Fibroblast of peridontal ligament (primary cell): ENCODE measurements around the gene SWT1.
A peak's percentile ranks its signal among the peaks of the same experiment; 100 is the strongest.
"Not testable (repeated sequence)": the region's sequence is repeated elsewhere in the genome, so short reads cannot be mapped to it uniquely, and the experiment has no call there.

ENCODE experiments used
- DNase-seq: peaks from one replicate; pipeline ENCODE4 v3.0.0-alpha.2; 2010; ENCODE audit errors: extremely low read depth

Gene SWT1

DNA sequence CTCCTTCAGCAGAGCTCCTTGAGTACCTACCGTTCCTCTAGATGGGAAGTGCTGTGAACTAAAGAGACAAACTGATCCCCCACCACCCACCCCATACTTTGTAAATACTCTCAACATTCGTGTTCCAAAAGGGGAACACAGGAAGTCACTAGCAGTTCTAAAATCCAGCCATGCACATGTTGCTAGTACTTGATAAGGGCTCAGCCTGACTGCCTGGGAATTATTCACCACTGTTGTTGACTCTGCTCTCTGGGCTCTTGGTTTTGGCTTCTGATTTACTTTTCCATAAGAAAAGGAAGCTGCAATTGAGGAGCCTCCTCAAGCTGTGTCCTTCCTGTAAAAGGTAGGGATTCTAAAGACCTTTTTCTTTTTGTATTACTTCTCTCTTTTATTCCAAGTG, 92.6 kb downstream of the SWT1 start:
- DNase-seq, result no peak

DNA sequence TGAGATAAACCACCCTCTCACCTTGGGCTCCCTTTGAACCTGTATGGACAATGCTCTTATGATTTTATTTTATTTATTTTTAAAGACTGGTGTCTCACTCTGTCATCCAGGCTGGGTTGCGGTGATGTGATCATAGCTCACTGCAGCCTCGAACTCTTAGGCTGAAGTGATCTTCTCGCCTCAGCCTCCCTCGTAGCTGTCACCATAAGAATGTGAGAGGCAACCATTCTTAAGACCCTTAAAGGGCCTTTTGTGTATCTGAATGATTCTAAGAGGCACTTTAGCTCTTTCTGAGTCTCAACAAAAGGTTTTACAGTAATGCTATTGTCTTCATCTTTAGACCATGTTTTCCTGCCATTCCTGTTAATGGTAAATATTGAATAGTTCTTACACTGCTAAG, 93.1 kb downstream of the SWT1 start:
- DNase-seq, result no peak

DNA sequence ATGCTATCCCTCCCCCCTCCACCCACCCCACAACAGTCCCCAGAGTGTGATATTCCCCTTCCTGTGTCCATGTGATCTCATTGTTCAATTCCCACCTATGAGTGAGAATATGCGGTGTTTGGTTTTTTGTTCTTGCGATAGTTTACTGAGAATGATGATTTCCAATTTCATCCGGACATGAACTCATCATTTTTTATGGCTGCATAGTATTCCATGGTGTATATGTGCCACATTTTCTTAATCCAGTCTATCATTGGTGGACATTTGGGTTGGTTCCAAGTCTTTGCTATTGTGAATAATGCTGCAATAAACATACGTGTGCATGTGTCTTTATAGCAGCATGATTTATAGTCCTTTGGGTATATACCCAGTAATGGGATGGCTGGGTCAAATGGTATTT, 95.0 kb downstream of the SWT1 start:
- not testable (repeated sequence) for DNase-seq

DNA sequence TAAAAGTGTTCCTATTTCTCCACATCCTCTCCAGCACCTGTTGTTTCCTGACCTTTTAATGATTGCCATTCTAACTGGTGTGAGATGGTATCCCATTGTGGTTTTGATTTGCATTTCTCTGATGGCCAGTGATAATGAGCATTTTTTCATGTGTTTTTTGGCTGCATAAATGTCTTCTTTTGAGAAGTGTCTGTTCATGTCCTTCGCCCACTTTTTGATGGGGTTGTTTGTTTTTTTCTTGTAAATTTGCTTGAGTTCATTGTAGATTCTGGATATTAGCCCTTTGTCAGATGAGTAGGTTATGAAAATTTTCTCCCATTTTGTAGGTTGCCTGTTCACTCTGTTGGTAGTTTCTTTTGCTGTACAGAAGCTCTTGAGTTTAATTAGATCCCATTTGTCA, 95.4 kb downstream of the SWT1 start:
- DNase-seq, result not testable (repeated sequence)

DNA sequence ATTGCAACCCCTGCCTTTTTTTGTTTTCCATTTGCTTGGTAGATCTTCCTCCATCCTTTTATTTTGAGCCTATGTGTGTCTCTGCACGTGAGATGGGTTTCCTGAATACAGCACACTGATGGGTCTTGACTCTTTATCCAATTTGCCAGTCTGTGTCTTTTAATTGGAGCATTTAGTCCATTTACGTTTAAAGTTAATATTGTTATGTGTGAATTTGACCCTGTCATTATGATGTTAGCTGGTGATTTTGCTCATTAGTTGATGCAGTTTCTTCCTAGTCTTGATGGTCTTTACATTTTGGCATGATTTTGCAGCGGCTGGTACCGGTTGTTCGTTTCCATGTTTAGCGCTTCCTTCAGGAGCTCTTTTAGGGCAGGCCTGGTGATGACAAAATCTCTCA, 98.6 kb downstream of the SWT1 start:
- not testable (repeated sequence) for DNase-seq

DNA sequence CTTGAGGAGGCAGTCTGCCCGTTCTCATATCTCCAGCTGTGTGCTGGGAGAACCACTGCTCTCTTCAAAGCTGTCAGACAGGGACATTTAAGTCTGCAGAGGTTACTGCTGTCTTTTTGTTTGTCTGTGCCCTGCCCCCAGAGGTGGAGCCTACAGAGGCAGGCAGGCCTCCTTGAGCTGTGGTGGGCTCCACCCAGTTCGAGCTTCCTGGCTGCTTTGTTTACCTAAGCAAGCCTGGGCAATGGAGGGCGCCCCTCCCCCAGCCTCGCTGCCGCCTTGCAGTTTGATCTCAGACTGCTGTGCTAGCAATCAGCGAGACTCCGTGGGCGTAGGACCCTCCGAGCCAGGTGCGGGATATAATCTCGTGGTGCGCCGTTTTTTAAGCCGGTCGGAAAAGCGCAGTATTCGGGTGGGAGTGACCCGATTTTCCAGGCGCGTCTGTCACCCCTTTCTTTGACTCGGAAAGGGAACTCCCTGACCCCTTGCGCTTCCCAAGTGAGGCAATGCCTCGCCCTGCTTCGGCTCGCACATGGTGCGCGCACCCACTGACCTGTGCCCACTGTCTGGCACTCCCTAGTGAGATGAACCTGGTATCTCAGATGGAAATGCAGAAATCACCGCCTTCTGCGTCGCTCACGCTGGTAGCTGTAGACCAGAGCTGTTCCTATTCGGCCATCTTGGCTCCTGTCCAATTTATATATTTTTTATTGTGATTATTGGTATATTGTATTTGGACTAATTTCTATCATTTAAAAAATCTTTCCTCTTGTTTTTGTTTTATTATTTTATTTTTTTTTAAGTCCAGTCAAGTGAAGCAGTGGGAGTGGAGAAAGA, 100.4 kb downstream of the SWT1 start:
- not testable (repeated sequence) for DNase-seq

DNA sequence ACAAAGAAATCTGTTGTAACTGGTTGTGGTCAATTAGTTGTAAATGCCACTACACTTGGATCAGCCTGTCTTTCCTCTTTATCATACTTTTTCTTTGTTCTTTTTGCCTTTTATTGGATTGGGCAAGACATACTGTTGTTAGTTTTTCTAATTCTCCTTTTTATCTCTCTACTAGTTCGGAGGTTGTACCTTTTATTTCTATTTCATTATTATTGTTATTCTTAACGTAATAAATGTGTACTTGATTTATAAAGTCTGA, 100.9 kb downstream of the SWT1 start:
- DNase-seq, result peak; percentile 25

DNA sequence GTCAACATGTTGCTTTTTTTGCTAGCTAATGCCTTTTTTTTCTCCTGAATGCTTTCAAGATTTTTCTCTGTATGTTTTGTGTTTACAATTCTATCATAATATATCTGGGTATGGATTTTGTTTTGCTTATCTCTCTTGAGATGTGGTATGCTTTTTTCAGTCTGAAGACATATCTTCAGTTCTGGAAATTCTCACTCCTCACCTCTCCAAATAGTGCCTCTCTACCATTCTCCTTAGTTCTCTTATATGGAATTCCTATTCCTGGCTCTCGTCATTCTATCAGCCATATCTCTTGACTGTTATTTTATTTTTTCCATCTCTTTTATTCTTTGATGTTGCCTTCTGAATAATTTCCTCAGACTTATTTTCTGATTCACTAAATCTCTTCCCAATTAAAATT, 101.7 kb downstream of the SWT1 start:
- DNase-seq, result no peak

DNA sequence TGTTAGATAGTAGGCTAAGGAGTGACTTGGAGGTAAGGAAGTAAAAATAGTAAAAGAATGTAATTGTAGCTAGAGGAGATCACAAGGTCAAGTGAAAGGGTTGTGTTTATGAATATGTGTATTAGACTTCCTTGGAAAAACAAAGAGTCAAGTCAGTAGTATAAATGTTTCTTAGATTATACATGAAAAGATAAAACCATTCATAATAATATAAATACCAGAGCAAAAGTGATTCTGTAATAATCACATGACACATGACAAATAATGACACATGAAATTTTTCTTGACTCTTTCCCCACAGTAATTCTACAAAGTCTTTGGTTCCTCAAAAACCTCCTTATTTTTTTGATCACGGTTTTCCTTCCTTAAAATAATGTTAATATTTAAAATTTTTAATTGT, 103.6 kb downstream of the SWT1 start:
- no peak for DNase-seq

DNA sequence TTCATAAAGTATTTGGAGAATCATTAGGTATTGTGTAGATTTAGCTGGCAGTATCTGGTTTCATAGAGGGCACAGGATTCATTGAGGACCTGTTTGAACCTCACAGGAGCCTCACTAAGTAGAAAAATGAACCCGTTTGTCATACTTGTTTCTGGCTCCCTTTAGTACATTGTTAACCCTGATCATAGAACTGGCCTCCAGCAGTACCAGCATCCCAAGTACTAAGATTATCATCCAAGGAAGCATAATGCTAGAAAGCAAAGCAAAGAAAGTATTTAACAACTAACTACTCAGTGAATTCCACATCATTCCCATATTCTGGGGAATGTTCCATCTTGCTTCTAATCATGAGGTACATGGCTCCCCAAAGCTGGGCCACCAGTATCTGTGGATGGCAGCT, 105.2 kb downstream of the SWT1 start:
- DNase-seq, result no peak

DNA sequence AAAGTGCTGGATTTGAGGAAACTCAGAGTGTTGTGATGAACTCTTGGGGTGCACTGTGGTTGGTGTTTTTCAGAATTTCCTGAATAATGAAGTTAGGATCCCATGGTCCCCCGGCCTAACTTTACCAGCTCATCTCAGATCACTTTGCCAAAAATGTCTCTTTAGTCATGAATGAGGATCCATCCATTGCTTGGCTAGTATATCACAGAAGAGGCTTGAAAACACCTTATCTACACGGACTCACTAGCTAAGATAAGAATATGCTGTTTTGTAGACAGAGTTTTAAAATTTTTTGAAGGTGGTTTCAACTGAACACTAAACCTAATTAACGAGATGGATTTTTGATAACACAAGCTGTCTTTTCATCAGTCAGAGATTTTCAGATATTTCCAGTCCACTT, 106.3 kb downstream of the SWT1 start:
- no peak for DNase-seq

DNA sequence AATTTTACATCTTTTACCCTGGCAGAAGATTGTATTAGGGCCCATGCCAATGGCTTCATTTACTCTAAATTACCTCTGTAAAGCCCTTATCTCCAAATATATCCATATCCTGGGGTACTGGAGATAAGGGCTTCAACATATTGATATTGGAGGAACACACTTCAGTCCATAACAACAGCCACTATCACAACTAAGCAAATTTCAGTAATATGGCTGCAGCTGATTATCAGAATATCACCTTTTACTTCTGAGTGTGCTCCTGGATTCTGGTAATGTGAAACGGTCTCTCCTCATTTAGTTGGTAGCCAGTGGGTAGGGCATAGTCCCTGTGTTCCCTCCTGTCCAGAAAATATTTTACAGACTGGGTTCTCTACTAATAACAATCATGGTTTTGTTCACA, 106.8 kb downstream of the SWT1 start:
- DNase-seq, result no peak

DNA sequence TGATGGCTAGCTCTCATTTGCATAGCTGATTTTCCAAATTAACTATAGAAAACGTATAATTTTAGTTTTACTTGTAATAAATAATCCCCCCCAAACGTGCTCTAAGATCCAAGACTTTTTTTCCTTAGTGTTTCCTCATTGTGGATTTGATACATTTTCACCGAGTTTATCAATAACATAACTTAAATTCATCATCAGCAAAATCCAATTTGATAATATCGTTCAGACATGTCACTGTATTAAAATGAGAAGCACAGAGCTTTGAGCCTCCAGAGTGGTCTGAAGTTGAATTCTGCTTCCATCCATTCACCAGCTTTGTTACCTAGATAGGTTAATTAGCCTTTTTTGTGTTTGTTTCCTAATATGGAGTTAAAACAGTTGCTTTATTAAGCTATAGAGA, 108.3 kb downstream of the SWT1 start:
- no peak for DNase-seq

DNA sequence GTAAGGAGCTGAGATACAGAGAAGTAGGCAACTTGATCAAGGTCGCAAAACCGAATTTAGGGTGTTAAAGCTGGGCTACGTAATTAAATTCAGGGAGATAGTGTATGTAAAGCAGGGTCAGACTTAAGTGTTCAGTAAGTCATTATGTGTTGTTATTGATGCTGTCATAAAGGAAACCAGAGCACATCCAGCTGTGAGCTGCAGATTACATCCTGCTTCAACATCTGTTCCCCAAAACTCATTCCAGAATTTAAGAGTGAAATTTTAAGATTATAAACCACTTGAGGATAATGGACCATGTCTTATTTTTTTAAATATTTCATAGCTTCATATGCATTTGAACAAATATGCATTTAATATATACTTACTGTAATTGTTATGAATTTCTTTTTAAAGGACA, 110.3 kb downstream of the SWT1 start:
- DNase-seq, result no peak

DNA sequence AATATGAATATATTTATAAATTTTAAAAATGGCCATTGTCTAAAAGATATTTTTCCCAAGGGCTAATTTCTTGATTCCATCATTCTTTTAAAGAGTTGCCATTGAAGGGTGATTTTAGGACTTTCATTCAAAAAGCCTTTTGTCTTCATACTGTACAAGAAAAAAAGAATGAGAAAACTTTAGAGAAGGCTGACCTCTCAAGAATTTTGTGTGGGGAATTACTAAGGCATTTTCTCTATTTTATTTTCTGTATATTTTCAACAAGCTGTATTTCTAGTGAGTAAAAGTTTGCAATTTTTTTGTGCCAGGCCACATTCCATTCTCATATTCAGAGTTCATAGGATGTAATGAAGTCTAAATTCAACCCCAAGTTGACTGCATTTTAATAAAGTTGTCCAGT, 110.7 kb downstream of the SWT1 start:
- DNase-seq, result no peak

DNA sequence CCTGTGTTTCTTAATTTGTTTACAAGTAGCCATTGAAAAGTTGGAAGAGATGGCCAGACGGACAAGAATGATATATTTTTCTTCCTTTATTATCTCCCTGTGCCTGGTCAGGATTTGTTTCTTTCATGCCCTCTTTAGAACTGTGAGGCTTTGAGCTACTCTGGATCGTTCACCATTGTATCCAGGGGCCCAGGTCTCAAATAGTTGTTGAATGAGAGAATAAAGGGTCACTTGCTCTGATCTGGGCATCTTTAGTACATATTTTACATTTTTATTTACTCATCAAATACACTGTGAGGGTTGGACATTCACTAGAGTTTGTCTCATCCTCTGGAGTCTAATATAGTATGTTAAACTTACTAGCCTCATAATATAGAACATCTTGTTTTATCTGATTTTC, 111.4 kb downstream of the SWT1 start:
- DNase-seq, result no peak

DNA sequence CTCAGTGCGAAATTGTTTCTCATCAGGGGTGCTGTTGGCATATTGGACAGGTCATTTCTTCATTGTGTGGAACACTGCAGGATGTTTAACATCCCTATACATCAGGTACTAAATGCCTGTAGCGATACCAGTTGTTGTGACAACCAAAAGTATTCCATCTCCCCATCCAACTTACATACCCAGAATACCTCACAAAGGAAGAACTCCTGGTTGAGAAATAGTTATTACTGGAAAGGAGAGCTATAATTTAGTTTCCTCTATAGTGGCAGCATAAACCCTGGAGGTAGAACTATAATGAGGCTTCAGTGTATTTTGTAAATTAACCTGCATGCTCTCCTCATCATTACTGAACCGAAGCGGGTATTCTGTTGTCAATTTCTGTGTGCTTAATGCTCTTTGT, 115.0 kb downstream of the SWT1 start:
- no peak for DNase-seq

DNA sequence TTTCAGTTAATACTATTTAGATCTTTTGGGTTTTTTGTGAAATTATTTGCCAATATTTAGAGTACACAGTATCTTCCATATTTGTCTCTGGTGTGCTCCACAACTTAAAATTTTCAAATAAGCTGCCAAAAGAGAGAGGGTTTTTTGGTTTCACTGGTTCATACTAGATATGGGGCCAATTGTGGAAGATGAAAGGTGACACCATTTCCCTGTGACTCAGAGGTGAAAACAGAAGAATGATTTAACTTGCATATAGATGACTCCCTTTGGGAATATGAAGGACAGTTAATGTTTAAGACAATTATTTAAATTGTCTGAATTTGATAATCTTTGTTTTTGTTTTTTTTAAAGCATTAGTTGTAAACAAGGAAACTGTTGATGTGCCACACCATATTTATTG, 122.6 kb downstream of the SWT1 start:
- peak; percentile 68 for DNase-seq

DNA sequence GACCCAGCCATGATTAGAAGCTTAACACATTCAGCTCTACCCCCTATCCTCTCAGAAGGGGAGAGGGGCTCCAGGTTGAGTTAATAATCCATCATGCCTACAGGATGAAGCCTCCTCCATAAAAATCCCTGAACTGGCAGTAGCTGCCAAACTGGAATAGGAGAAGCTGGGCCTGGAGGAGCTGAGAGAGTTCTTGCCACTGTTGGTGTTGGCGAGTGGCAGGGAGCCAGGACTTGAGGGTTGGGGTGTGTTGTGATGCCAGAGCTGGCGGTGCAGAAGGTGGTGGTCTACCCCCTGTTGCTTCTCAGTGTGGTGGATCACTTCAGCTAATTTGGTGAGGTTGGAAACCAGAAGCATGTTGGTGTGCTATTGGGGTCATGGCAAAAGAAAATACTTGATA, 123.6 kb downstream of the SWT1 start:
- no peak for DNase-seq

DNA sequence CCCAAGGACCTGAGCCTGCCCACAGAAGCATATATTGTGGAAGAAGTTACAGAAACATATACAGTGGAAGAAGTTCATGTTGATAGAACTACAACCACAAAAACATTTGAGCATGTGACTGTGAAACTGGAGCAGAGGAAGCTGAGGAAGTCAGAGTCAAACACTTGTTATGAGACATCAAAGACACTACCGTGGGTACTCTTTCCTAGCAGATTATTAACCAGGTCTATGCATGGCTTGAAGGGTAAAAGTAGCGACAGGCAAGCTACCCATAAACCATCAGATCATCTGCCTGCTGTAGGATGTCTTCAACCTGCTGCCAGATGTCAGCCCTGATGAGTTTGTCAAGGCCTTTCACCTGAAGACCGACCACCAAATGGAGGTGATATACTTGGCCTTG, 124.3 kb downstream of the SWT1 start:
- DNase-seq, result no peak

DNA sequence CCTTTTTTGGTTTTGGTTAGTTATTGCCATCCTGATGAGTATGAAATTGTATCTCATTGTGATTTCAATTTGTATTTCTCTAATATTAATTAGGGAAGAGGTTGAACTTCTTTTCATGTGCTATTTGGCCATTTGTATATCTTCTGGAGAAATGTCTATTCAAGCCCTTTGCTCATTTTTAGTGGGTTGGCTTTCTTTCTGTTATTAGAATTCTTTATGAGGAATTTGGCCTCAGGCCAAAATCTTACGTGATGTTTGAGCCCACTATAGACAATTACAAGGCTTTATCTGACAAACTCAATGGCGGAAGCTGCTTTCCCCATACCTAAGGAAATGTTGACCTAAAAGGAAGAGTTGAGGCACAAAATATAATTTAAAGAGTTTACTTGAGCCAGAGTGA, 127.1 kb downstream of the SWT1 start:
- DNase-seq, result no peak

DNA sequence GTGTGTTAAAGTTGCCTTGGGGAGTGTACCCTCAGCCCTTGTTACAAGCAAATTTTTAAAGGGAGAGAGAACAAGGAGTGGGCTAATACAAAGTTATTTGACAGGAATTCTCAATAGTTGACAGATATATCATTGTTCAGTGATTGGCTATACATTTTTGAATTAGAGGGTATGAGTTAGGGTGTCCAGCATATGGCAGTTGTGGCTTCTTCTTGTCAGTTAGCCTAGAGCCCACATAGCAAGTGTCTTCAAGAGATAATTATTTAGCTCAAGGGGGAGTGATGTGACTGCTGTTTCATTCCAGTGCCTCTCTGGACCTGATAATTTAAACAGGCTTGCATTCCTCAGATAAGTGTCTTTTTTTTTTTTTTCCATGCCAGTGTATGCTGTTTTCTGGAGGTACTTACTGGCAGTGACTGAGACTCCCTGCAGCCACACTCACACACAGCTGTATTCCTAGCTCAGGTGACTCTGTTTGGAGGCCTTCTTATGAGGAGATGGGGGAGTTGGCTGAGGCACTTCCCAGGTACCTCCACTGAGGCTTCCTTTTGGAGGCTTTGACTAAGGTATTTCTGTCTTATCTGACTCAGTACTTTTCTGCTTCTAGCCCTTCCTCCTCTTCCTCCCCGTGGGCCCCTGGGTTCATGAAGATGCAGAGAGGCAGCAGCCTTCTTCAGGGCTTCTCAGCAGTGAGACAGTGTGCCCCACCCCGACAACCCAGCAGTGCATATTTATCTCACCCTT, 127.7 kb downstream of the SWT1 start:
- DNase-seq, result no peak

DNA sequence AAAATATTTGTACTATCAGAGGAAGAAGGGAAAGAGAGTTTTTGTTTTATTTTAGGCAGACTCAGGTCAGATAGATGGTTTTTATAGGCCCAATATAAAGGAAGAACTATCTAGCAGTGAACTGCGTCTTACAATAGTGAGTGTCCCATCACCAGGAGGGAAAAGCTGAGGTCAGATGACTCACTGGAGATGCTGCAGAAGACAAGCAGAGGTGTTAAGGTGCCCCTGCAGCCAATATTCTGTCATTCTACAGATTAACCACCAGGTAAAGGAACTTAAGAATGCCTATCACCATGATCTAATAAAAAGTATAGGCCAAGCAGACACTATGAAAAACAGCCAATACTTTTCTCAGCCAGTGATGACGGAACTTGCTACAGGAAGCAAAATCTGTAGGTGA, 130.5 kb downstream of the SWT1 start:
- no peak for DNase-seq

DNA sequence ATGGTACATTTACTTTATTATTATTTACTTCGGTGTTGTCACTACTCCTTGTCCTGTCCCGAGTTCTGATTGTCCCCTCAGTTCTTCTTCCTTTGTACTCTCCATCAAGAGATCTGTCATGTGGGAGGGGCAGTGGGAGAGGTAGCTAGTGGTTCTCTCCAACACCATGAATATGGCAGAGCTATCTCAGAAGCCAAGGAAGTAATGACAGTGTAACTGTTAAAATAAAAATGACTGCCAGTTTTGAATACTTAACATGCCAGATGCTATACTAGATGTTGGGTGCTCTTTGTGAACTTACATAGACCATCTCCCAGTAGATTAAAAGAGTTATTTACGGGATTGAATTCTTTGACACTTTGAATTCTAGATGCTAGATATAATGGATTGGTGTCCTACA, 131.5 kb downstream of the SWT1 start:
- DNase-seq, result no peak
